Activated CD4-positive, CD25-positive, alpha-beta regulatory T cell treated with anti-CD3 and anti-CD28 coated beads, Interleukin-2, amount 50 U/mL, for 24 hours (primary cell): ENCODE data around the gene ELOA.
A peak's percentile ranks its signal among the peaks of the same experiment; 100 is the strongest.
"Not testable (repeated sequence)": the region's sequence is repeated elsewhere in the genome, so short reads cannot be mapped to it uniquely, and the experiment has no call there.

Experiments
- ATAC-seq, 2 donors: fragments of 150-1000 bp; cut with Tn5 transposase; one replicate each; pipeline ENCODE4 v1.10.0; 2021; ENCODE audit warnings: mild to moderate bottlenecking in 1 of 2, moderate library complexity in 1 of 2

ELOA gene

GRCh38 chr1:23787701-23788100 lies 44.4 kb downstream of the ELOA start:
- no peak for ATAC-seq

DNA sequence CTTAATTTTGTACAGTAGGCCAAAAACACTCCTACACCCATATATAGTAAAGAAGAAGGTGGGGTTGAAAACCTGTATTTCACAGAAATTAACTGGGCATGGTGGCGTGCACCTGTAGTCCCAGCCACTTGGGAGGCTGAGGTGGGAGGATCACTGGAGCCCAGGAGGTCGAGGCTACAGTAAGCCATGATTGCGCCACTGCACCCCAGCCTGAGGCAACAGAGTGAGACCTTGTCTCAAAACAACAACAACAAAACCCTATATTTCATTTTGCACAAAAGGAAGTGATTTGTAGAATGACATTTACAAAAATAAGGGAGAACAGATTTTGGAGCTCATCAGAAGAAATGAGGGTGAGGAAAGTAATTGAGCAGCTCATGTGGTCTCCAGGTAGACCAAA lies 45.4 kb downstream of the ELOA start:
- ATAC-seq, result no peak

GRCh38 chr1:23790696-23791515 lies 47.6 kb downstream of the ELOA start, which contains the start of gene LYPLA2:
Gene LYPLA2 (plus strand): TSS chr1:23791145. CDS start chr1:23792683, 1,538 bp downstream.
- peak; percentile 96 for ATAC-seq

- ATAC-seq, result peak; percentile 19 to 24
Observed at GRCh38 chr1:23791516-23792047, 48.3 kb downstream of the ELOA start.

GRCh38 chr1:23792151-23792945 lies 49.1 kb downstream of the ELOA start:
- no peak for ATAC-seq

DNA sequence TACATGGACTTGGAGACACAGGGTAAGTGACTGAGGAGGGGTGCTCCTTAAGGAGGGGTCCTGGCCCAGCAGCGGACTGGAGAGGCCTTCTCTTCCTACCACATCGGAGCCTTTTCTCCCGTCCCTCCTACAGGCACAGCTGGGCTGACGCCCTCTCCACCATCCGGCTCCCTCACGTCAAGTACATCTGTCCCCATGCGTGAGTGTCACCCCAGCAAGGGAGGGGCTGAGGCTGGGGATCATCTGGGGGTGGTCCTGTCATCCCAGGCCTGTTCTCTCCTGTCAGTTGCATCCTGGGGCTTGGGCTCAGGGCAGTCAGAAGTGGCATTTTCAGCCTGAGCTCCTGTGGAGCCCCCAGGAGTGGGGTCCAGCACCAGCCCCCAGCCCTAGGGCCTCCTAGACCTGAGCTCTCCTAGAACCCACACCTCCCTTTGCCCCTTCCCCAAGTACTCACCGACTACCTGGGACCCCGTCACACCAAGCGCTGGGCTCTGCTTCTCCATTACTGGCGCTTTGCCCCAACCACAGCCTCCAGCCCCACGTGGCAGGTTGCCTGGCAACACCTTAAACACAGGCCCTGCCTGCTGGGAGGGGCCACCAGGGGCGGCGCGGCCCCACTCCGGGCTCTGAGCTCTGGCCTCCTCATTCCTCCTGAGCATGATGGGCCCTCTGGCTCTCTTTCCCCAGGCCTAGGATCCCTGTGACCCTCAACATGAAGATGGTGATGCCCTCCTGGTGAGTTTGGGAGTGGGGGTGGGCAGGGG lies 49.9 kb downstream of the ELOA start:
- no peak for ATAC-seq

GRCh38 chr1:23793861-23794731 lies 50.8 kb downstream of the ELOA start:
- ATAC-seq, result no peak

- ATAC-seq, result not testable (repeated sequence)
Observed at GRCh38 chr1:23794732-23795182, 51.5 kb downstream of the ELOA start.

GRCh38 chr1:23795676-23796465 lies 52.6 kb downstream of the ELOA start:
- no peak for ATAC-seq

GRCh38 chr1:23796466-23797271 lies 53.4 kb downstream of the ELOA start:
- no peak for ATAC-seq

- no peak for ATAC-seq
Observed at GRCh38 chr1:23797478-23798448, 54.5 kb downstream of the ELOA start.

- no peak for ATAC-seq
Observed at GRCh38 chr1:23798662-23799142, 55.4 kb downstream of the ELOA start.

DNA sequence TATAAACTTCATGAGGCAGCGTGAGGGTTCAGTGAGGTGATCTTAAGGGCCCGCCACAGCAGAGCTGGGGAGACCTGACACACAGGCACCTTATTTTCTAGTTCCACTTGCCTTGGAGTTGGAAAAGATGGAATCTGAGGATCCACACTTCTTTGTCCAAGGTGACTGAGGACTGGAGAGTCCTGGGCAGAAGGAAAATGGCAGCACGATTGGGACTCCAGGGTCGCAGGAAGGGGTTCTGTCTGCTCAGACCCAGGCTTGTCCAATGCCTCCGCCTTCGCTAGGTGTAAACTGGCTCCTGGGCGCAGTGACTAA lies 55.9 kb downstream of the ELOA start:
- ATAC-seq, result no peak

DNA sequence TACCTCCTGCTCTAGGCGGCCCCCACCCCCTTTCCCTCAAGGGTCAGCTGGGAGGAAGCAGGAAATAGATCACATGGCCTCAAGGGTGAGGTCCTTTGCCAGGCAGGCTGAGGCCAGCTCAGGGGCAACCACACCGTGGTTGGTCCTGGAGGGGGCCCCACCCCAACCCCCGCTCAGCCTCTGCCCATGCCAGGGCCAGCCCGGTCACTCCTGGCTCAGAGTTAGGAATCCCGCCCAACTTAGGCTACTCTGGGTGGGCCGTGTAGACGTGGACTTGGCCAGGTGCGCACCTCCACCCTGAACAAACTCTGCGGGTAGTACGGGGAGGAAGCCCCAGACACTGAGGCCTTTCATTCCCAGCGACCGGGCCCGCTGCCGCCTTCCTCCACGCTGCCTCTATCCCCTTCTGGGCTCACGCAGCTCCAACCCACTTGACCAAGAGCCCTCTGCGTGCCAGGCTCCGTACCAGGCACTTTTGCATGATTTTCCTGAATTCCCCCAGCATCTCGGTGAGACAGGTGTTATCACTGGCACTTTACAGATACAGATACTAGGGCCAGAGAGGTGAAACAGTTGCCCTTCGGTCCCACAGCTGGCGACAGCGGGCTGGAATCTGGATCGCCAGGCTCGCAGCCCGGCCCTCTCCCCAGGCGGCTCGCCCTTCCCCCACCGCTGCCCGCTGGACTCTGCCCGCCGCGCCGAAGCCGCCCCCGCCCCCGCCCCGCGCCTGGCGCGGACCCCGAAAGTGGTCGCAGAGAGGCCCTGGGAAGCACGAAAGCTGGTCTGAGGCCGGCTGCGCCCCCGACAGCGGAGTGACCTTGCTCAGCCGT lies 56.5 kb downstream of the ELOA start:
- no peak for ATAC-seq

- peak; percentile 92 for ATAC-seq
Observed at GRCh38 chr1:23800400-23801337, 57.4 kb downstream of the ELOA start, which contains the start of gene GALE. Gene GALE (minus strand): TSS chr1:23800754. CDS start chr1:23799007, 1,747 bp downstream.

GRCh38 chr1:23801338-23801748 lies 58.1 kb downstream of the ELOA start:
- ATAC-seq, result no peak
